H9 (cell line): ENCODE results near the gene NCOA5. TPM values are rescaled to one million over a fixed set of nuclear protein-coding genes. Genes with fewer than 3 reads are reported as not detected.

Experiments used
- DNase-seq: peaks from one replicate; pipeline ENCODE4 v3.0.0-alpha.2; 2017
- H2AFZ ChIP-seq: one replicate; pipeline ENCODE4 v1.6.1; 2013; ENCODE audit warnings: mild to moderate bottlenecking, low read length, control low read depth, moderate library complexity
- H2AK5ac ChIP-seq: 2 replicates; pipeline ENCODE4 v1.6.1; 2013; ENCODE audit warnings: low read length, control low read depth, mixed read lengths; ENCODE audit not compliant: insufficient read length
- H2BK120ac ChIP-seq: one replicate; pipeline ENCODE4 v1.6.1; 2013; ENCODE audit warnings: low read depth, mild to moderate bottlenecking, low read length, control low read depth, inconsistent platforms; ENCODE audit not compliant: poor library complexity, severe bottlenecking
- H2BK12ac ChIP-seq: 2 replicates; pipeline ENCODE4 v1.6.1; 2013; ENCODE audit warnings: low read length, control low read depth, mixed read lengths, low read depth; ENCODE audit not compliant: insufficient read length
- H2BK15ac ChIP-seq: 2 replicates; pipeline ENCODE4 v1.6.1; 2013; ENCODE audit warnings: low read depth, low read length, control low read depth
- H2BK20ac ChIP-seq: one replicate; pipeline ENCODE4 v1.6.1; 2013; ENCODE audit warnings: low read depth, mild to moderate bottlenecking, low read length, control low read depth, inconsistent platforms; ENCODE audit not compliant: poor library complexity, severe bottlenecking
- H2BK5ac ChIP-seq: 2 replicates; pipeline ENCODE4 v1.6.1; 2013; ENCODE audit warnings: low read length, control low read depth, mixed read lengths; ENCODE audit not compliant: insufficient read length
- H3K14ac ChIP-seq: 2 replicates; pipeline ENCODE4 v1.6.1; 2013; ENCODE audit warnings: low read length, control low read depth; ENCODE audit not compliant: insufficient read depth
- H3K18ac ChIP-seq: 2 replicates; pipeline ENCODE4 v1.6.1; 2013; ENCODE audit warnings: low read depth, mild to moderate bottlenecking, mixed read lengths, low read length, control low read depth; ENCODE audit not compliant: insufficient read length
- H3K23ac ChIP-seq: 2 replicates; pipeline ENCODE4 v1.6.1; 2013; ENCODE audit warnings: low read length, control low read depth, mixed read lengths, low read depth; ENCODE audit not compliant: insufficient read length
- H3K23me2 ChIP-seq: 2 replicates; pipeline ENCODE4 v1.6.1; 2013; ENCODE audit warnings: low read depth, mild to moderate bottlenecking, mixed read lengths, low read length, control low read depth; ENCODE audit not compliant: insufficient read length, poor library complexity, severe bottlenecking
- H3K27ac ChIP-seq: 2 replicates; pipeline ENCODE4 v1.5.1; 2013; ENCODE audit warnings: low read length, control low read depth, mixed read lengths, low read depth; ENCODE audit not compliant: insufficient read length
- H3K27me3 ChIP-seq: 2 replicates; pipeline ENCODE4 v1.6.1; 2013; ENCODE audit warnings: low read length, control low read depth, inconsistent platforms; ENCODE audit not compliant: insufficient read depth
- H3K4ac ChIP-seq: 2 replicates; pipeline ENCODE4 v1.6.1; 2013; ENCODE audit warnings: low read depth, mild to moderate bottlenecking, control low read depth, inconsistent platforms, low read length, moderate library complexity
- H3K4me1 ChIP-seq: 2 replicates; pipeline ENCODE4 v1.6.1; 2013; ENCODE audit warnings: low read length, control low read depth, inconsistent platforms; ENCODE audit not compliant: insufficient read depth
- H3K4me2 ChIP-seq: 2 replicates; pipeline ENCODE4 v1.6.1; 2013; ENCODE audit warnings: low read length, control low read depth, mixed read lengths; ENCODE audit not compliant: insufficient read length, insufficient read depth
- H3K56ac ChIP-seq: 2 replicates; pipeline ENCODE4 v1.6.1; 2013; ENCODE audit warnings: low read depth, mild to moderate bottlenecking, mixed read lengths, low read length, control low read depth; ENCODE audit not compliant: insufficient read length
- H3K79me1 ChIP-seq: 2 replicates; pipeline ENCODE4 v1.6.1; 2013; ENCODE audit warnings: low read depth, mild to moderate bottlenecking, moderate library complexity, low read length, control low read depth, inconsistent platforms; ENCODE audit not compliant: insufficient read depth, poor library complexity, severe bottlenecking
- H3K79me2 ChIP-seq: 2 replicates; pipeline ENCODE4 v1.6.1; 2013; ENCODE audit warnings: low read length, control low read depth, inconsistent platforms; ENCODE audit not compliant: insufficient read depth
- H3K9ac ChIP-seq: 2 replicates; pipeline ENCODE4 v1.6.1; 2013; ENCODE audit warnings: low read length, control low read depth, mixed read lengths; ENCODE audit not compliant: insufficient read length; ENCODE audit errors: extremely low read depth
- H3K9me3 ChIP-seq: one replicate; pipeline ENCODE4 v1.6.1; 2013; ENCODE audit warnings: low read depth, low read length, inconsistent platforms; ENCODE audit not compliant: control insufficient read depth
- H3T11ph ChIP-seq: one replicate; pipeline ENCODE4 v1.6.1; 2013; ENCODE audit warnings: mild to moderate bottlenecking, low read length, control low read depth, inconsistent platforms
- H4K20me1 ChIP-seq: one replicate; pipeline ENCODE4 v1.6.1; 2013; ENCODE audit not compliant: control insufficient read depth, insufficient read length, insufficient read depth
- H4K5ac ChIP-seq: 2 replicates; pipeline ENCODE4 v1.6.1; 2013; ENCODE audit warnings: low read depth, mild to moderate bottlenecking, mixed read lengths, low read length, control low read depth; ENCODE audit not compliant: insufficient read length
- H4K8ac ChIP-seq: replicated peaks from 2 replicates; pipeline ENCODE4 v1.6.1; 2013; ENCODE audit warnings: low read length, control low read depth, mixed read lengths, low read depth; ENCODE audit not compliant: insufficient read length
- H4K91ac ChIP-seq: 2 replicates; pipeline ENCODE4 v1.6.1; 2013; ENCODE audit warnings: low read depth, mild to moderate bottlenecking, moderate library complexity, mixed read lengths, low read length, control low read depth; ENCODE audit not compliant: insufficient read length
- H3K27ac Mint-ChIP-seq, 3 experiments: 2 replicates in 2 of 3; 3 replicates in 1 of 3; pipeline ENCODE4 v1.8.0; 2020 to 2021; ENCODE audit warnings: mixed read lengths in 3 of 3, mild to moderate bottlenecking in 1 of 3, moderate library complexity in 1 of 3
- H3K27me3 Mint-ChIP-seq: 2 replicates; pipeline ENCODE4 v1.8.0; 2021; ENCODE audit warnings: low read depth, mild to moderate bottlenecking, moderate library complexity, mixed read lengths
- H3K36me3 Mint-ChIP-seq, 3 experiments: 2 replicates in 2 of 3; 3 replicates in 1 of 3; pipeline ENCODE4 v1.8.0; 2020 to 2021; ENCODE audit warnings: low read depth in 3 of 3, mixed read lengths in 3 of 3; ENCODE audit not compliant: insufficient read depth in 1 of 3
- H3K4me1 Mint-ChIP-seq, 2 experiments: 2 replicates each; pipeline ENCODE4 v1.8.0; 2020; ENCODE audit warnings: mixed read lengths in 2 of 2
- H3K4me3 Mint-ChIP-seq, 2 experiments: 2 replicates in 1 of 2; 3 replicates in 1 of 2; pipeline ENCODE4 v1.8.0; 2020 to 2021; ENCODE audit warnings: mild to moderate bottlenecking in 2 of 2, mixed read lengths in 2 of 2, moderate library complexity in 1 of 2
- H3K9me3 Mint-ChIP-seq, 2 experiments: 2 replicates in 1 of 2; 3 replicates in 1 of 2; pipeline ENCODE4 v1.8.0; 2020; ENCODE audit warnings: mild to moderate bottlenecking in 2 of 2, mixed read lengths in 2 of 2, moderate library complexity in 1 of 2
- CTCF ChIP-seq: fragments of 200-600 bp; sonication (generic); conservative IDR thresholded peaks from 3 replicates; pipeline ENCODE4 v1.8.0; 2021; ENCODE audit warnings: antibody characterized with exemption, mild to moderate bottlenecking
- WGBS: extraction: QIAGEN DNeasy Blood & Tissue Kit; methylation state at CpG from one replicate; pipeline ENCODE4 v1.1.7; 2013; ENCODE audit warnings: missing lambda C conversion rate, low lambda C conversion rate, mixed read lengths; ENCODE audit not compliant: insufficient read length; ENCODE audit errors: extremely low coverage; 5-methylcytosine and 5-hydroxymethylcytosine counted together
- total RNA-seq: library from RNA; stranded (reverse); gene quantifications from 2 replicates; pipeline ENCODE4 v1.2.1, GENCODE V29; 2021

Gene NCOA5
- total RNA-seq, 1 experiment from 2014 or later = 55.7 TPM

- Histone ChIP-seq H3K4me2 (no peak overlapping the region), H2BK15ac (no peak overlapping the region), H3T11ph (no peak overlapping the region), H4K20me1 (no peaks in the 10 kb centered on the region), H3K23ac (no peak overlapping the region), H2BK5ac (no peak overlapping the region), H3K79me2 (no peaks in the 10 kb centered on the region), H2AFZ (no peak overlapping the region), H4K5ac (no peak overlapping the region), H3K56ac (no peak overlapping the region), H3K27ac (no peak overlapping the region), H2BK120ac (no peak overlapping the region), H3K27me3 (no peaks in the 10 kb centered on the region; the same call in 1 of the 2 replicates), H3K23me2 (peaks cover 6% of the 10 kb centered on the region), H3K9ac (no peak overlapping the region), H3K18ac (no peak overlapping the region), H3K4me1 (peaks cover 6% of the 10 kb centered on the region; the same call in 1 of the 2 replicates), H2AK5ac (no peak overlapping the region), H3K79me1 (no peaks in the 10 kb centered on the region), H4K91ac (no peak overlapping the region), H3K9me3 (no peaks in the 10 kb centered on the region), H2BK12ac (no peak overlapping the region), H4K8ac (no peak overlapping the region), H3K14ac (no peak overlapping the region; the same call in 1 of the 2 replicates), H3K4ac (no peak overlapping the region), H2BK20ac (no peak overlapping the region)
- peaks cover 23% of the 10 kb centered on the region for H3K27me3 Mint-ChIP-seq
- peaks cover 5 to 18% (median 10%) of the 10 kb centered on the region in 3 experiments for H3K36me3 Mint-ChIP-seq
- TF ChIP-seq CTCF = peak; percentile 82
- peak overlapping the region; percentile 6 to 30 (median 8); a peak in 3 of 7 replicates for H3K27ac Mint-ChIP-seq
- H3K4me1 Mint-ChIP-seq = peaks cover 36 to 46% of the 10 kb centered on the region in 2 experiments
- DNase-seq = peak; percentile 98
- peak overlapping the region; percentile 47 to 48 for H3K4me3 Mint-ChIP-seq
- WGBS = no CpG with 5 or more reads among the region's 57 CpGs
- H3K9me3 Mint-ChIP-seq = peaks cover 5 to 17% of the 10 kb centered on the region in 2 experiments; a peak in 2 of 5 replicates
These were observed 77.9 kb downstream of the NCOA5 start for GRCh38 chr20:46011631-46012482.

Other genes with a start within 250 kb of the NCOA5 start
- 26.7 and 30.3 TPM in 2 replicates for gene ACOT8, start 232.6 kb downstream of the NCOA5 start, total RNA-seq
- gene ZSWIM3, start 232.3 kb downstream of the NCOA5 start, total RNA-seq = 8.0 and 8.2 TPM in 2 replicates
- 12.0 and 13.0 TPM in 2 replicates for gene ZSWIM1, start 208.7 kb downstream of the NCOA5 start, total RNA-seq
- gene SPATA25, start 202.3 kb downstream of the NCOA5 start, total RNA-seq = 1.8 and 2.4 TPM in 2 replicates
- gene NEURL2, start 198.8 kb downstream of the NCOA5 start, total RNA-seq = 5.4 and 5.8 TPM in 2 replicates
- 59.6 and 64.4 TPM in 2 replicates for gene CTSA, start 198.6 kb downstream of the NCOA5 start, total RNA-seq
- 61.4 and 62.5 TPM in 2 replicates for gene PLTP, start 177.8 kb downstream of the NCOA5 start, total RNA-seq
- gene PCIF1, start 155.3 kb downstream of the NCOA5 start, total RNA-seq = 26.6 and 26.8 TPM in 2 replicates
- gene ZNF335, start 117.8 kb downstream of the NCOA5 start, total RNA-seq = 19.7 and 21.1 TPM in 2 replicates
- gene MMP9, start 81.1 kb downstream of the NCOA5 start, total RNA-seq = 2.0 and 2.7 TPM in 2 replicates
- gene SLC12A5, start 60.7 kb downstream of the NCOA5 start, total RNA-seq = 7.3 and 8.7 TPM in 2 replicates
- gene CD40, start 28.4 kb upstream of the NCOA5 start, total RNA-seq = 7.8 and 8.6 TPM in 2 replicates
- 0.20 TPM in 1 of 2 replicates, not detected in the other for gene CDH22, start 218.5 kb upstream of the NCOA5 start, total RNA-seq